Measurements from ENCODE around the gene FOXP4. TPM values are rescaled to one million over a fixed set of nuclear protein-coding genes. Genes with fewer than 3 reads are reported as not detected.

Gene FOXP4
- total and polyA plus RNA-seq, 10 donors = 3.0 to 12.1 (median 6.5) TPM

GRCh38 chr6:41549673-41550072 is 3.5 kb downstream of the FOXP4 start:
- 92 to 98% (median 98%) methylated on average over 2 of the region's 2 CpGs for WGBS, 5 donors
- intact Hi-C loops (cut with DNase I; ENCODE audit: low total_unique reads) = no loop called here
- H3K36me3 ChIP-seq = peaks cover 0 to 26% (median 3%) of the 10 kb centered on the region in 6 donors
- no peak for DNase-seq
- TF ChIP-seq CTCF (IDR thresholded peaks at IDR 0.05 in 8 of 11, conservative IDR thresholded peaks at IDR 0.05 in 3 of 11) (no peak), POLR2AphosphoS5 (IDR thresholded peaks at IDR 0.05) (no peak), POLR2A (IDR thresholded peaks at IDR 0.05) (no peak)
- H3K4me1 ChIP-seq = peaks cover 19 to 64% (median 36%) of the 10 kb centered on the region in 6 donors
- H3K4me3 ChIP-seq = no peak overlapping the region
- no peaks in the 10 kb centered on the region for H3K9me3 ChIP-seq
- no peak overlapping the region for H3K27ac ChIP-seq
- H3K27me3 ChIP-seq (replicated peaks in 1 of 7) = peaks cover 0 to 43% (median 18%) of the 10 kb centered on the region in 7 donors

GRCh38 chr6:41551086-41551700 is 5.0 kb downstream of the FOXP4 start:
- H3K4me1 ChIP-seq = peaks cover 12 to 50% (median 24%) of the 10 kb centered on the region in 6 donors
- H3K9me3 ChIP-seq = no peaks in the 10 kb centered on the region
- no peak overlapping the region for H3K4me3 ChIP-seq
- TF ChIP-seq POLR2A (IDR thresholded peaks at IDR 0.05) (no peak), CTCF (IDR thresholded peaks at IDR 0.05 in 8 of 11, conservative IDR thresholded peaks at IDR 0.05 in 3 of 11) (no peak), POLR2AphosphoS5 (IDR thresholded peaks at IDR 0.05) (no peak)
- no peak overlapping the region for H3K27ac ChIP-seq
- H3K27me3 ChIP-seq (replicated peaks in 1 of 7) = peaks cover 0 to 29% (median 18%) of the 10 kb centered on the region in 7 donors
- WGBS, 5 donors = 88 to 97% (median 92%) methylated on average over 7 to 12 of the region's 12 CpGs
- DNase-seq = no peak
- peaks cover 0 to 26% (median 3%) of the 10 kb centered on the region in 6 donors for H3K36me3 ChIP-seq
- intact Hi-C loops (cut with DNase I; ENCODE audit: low total_unique reads) = no loop called here

- Histone ChIP-seq H3K36me3 (peaks cover 0 to 26% (median 3%) of the 10 kb centered on the region in 6 donors), H3K4me1 (peaks cover 12 to 49% (median 24%) of the 10 kb centered on the region in 6 donors), H3K9me3 (no peaks in the 10 kb centered on the region), H3K27ac (no peak overlapping the region), H3K27me3 (replicated peaks in 1 of 7) (peaks cover 0 to 28% (median 18%) of the 10 kb centered on the region in 7 donors), H3K4me3 (no peak overlapping the region)
- TF ChIP-seq POLR2A (IDR thresholded peaks at IDR 0.05) (no peak), CTCF (IDR thresholded peaks at IDR 0.05 in 8 of 11, conservative IDR thresholded peaks at IDR 0.05 in 3 of 11) (no peak), POLR2AphosphoS5 (IDR thresholded peaks at IDR 0.05) (no peak)
- 81 to 91% (median 87%) methylated on average over 9 of the region's 9 CpGs for WGBS, 5 donors
- no peak for DNase-seq
- intact Hi-C loops (cut with DNase I; ENCODE audit: low total_unique reads) = no loop called here
Observed at GRCh38 chr6:41551857-41552256, 5.7 kb downstream of the FOXP4 start.

- Histone ChIP-seq H3K4me3 (no peak overlapping the region), H3K36me3 (peaks cover 0 to 26% (median 3%) of the 10 kb centered on the region in 6 donors), H3K27ac (no peak overlapping the region), H3K9me3 (no peaks in the 10 kb centered on the region), H3K4me1 (peaks cover 9 to 40% (median 17%) of the 10 kb centered on the region in 6 donors), H3K27me3 (replicated peaks in 1 of 7) (peaks cover 0 to 19% (median 13%) of the 10 kb centered on the region in 7 donors)
- 88 to 97% (median 92%) methylated on average over 10 of the region's 10 CpGs for WGBS, 5 donors
- DNase-seq = no peak
- intact Hi-C loops (cut with DNase I; ENCODE audit: low total_unique reads) = no loop called here
- TF ChIP-seq POLR2AphosphoS5 (IDR thresholded peaks at IDR 0.05) (no peak), POLR2A (IDR thresholded peaks at IDR 0.05) (no peak), CTCF (IDR thresholded peaks at IDR 0.05 in 8 of 11, conservative IDR thresholded peaks at IDR 0.05 in 3 of 11) (no peak)
Observed at GRCh38 chr6:41552723-41553122, 6.5 kb downstream of the FOXP4 start.

Measured in spleen (tissue), 11 donors.